AG10803 (cell line): ENCODE data around the gene FAM229B.
"Not testable (repeated sequence)": the region's sequence is repeated elsewhere in the genome, so short reads cannot be mapped to it uniquely, and the experiment has no call there.

ENCODE experiments used
- DNase-seq: peaks from one replicate; pipeline ENCODE4 v3.0.0; 2010; ENCODE audit warnings: low read depth
- H3K4me3 ChIP-seq: 2 replicates; pipeline ENCODE4 v1.5.1; 2011; ENCODE audit warnings: mild to moderate bottlenecking, low read length, control low read depth
- TF ChIP-seq, protein P1 (sequence below): conservative IDR thresholded peaks from 2 replicates; pipeline ENCODE4 v1.5.1; 2011; ENCODE audit warnings: mild to moderate bottlenecking, low read length, control low read depth, inconsistent platforms

Gene FAM229B

GRCh38 chr6:112050429-112050828, 37.0 kb upstream of the FAM229B start:
- TF ChIP-seq, protein P1, sequence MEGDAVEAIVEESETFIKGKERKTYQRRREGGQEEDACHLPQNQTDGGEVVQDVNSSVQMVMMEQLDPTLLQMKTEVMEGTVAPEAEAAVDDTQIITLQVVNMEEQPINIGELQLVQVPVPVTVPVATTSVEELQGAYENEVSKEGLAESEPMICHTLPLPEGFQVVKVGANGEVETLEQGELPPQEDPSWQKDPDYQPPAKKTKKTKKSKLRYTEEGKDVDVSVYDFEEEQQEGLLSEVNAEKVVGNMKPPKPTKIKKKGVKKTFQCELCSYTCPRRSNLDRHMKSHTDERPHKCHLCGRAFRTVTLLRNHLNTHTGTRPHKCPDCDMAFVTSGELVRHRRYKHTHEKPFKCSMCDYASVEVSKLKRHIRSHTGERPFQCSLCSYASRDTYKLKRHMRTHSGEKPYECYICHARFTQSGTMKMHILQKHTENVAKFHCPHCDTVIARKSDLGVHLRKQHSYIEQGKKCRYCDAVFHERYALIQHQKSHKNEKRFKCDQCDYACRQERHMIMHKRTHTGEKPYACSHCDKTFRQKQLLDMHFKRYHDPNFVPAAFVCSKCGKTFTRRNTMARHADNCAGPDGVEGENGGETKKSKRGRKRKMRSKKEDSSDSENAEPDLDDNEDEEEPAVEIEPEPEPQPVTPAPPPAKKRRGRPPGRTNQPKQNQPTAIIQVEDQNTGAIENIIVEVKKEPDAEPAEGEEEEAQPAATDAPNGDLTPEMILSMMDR = no peak
- H3K4me3 ChIP-seq = no peak overlapping the region
- no peak for DNase-seq

DNA sequence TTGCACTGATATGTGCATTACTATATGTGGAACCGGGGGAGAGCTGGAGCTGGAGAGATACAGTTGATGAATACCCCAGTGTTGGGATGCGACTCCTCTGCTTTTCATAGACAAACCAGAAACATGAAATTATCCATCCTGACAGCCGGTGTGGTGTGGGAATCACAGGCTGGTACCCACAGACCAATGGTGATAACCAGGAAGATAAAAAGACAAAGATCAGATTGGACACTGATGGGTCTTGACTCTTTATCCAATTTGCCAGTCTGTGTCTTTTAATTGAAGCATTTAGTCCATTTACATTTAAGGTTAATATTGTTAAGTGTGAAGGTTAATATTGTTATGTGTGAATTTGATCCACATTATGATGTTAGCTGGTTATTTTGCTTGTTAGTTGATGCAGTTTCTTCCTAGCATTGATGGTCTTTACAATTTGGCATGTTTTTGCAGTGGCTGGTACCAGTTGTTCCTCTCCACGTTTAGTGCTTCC, 36.1 kb upstream of the FAM229B start:
- not testable (repeated sequence) for DNase-seq, H3K4me3 ChIP-seq

GRCh38 chr6:112054001-112054400, 33.4 kb upstream of the FAM229B start, which contains the start of gene CCN6:
Gene CCN6, plus strand, starts transcription at chr6:112054104. Its CDS starts 254 bp downstream, at chr6:112054358.
- TF ChIP-seq, protein P1 = no peak
- no peak within 1 kb of the TSS for H3K4me3 ChIP-seq

DNA sequence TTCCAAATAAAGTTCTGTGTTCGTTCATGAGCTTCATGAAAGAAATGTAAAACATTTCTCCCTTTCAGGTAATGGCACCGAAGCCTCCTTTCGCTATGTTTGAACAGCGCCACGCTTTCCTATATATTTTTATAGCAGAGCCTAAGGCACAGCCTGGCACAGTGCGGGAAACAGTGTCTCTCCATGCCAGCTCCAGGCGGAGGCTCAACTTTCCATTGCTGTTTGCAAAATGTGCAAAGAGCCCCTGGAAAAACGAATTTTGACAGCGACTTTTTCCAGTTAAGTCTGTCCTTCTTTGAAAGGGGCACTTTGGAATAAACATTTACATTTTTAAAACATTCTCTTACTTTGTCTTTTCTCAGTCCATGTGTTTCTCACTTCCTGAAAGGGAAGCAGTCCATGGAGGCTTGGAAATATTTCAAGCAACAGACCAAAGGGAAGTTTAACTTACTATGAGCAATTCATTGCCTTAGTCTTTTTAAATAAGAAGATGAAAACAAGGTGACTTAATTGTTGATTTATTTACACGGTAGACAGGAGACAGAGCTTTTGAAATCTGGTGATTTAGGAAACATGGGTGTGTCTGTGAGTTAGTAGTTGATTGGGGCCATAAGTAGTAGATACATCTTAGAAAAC, 32.7 kb upstream of the FAM229B start:
- no peak for DNase-seq

More at GRCh38 chr6:112054001-112054400, 33.4 kb upstream of the FAM229B start, which contains the start of gene CCN6:
- DNase-seq = no peak

DNA sequence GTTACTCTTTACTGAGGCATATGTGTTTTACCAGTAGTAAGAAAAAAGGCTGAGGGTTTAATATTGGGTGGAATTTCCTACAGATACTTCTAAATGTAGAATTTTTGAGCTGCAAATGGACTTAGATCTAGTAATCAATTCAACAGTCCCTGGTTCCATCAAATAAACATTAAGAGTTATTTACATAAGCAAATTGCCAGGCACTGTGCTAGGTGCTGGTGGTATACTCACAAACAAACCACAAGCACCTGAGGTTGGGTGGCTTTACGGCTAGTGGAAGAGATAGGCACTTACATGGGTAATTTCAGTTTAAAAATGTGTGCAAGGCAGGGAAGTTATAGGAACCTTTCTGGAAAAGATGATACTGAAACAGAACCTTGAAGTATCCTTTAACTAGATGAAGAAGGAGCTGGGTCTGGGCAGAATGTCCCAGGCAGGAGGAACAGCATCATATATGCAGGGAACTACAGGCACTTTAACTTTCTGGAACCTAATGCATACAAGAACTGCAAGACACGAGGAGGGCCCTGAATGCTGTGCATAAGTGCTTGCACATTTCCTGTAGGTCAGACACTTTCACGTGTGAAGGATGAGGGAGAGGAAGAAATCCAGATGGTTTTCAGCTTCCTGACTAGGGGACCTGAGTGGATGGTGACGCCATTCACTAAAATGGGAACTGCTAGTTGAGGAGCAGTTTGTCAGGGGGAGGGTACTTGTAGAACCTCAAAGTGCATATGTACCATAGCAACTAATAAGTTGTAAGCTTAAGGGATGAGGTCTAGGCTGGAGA, 29.0 kb upstream of the FAM229B start:
- H3K4me3 ChIP-seq = no peak overlapping the region
- DNase-seq = no peak
- TF ChIP-seq, protein P1 = no peak

More for the DNA sequence above, 32.7 kb upstream of the FAM229B start:
- H3K4me3 ChIP-seq = no peak overlapping the region
- TF ChIP-seq, protein P1 = no peak

DNA sequence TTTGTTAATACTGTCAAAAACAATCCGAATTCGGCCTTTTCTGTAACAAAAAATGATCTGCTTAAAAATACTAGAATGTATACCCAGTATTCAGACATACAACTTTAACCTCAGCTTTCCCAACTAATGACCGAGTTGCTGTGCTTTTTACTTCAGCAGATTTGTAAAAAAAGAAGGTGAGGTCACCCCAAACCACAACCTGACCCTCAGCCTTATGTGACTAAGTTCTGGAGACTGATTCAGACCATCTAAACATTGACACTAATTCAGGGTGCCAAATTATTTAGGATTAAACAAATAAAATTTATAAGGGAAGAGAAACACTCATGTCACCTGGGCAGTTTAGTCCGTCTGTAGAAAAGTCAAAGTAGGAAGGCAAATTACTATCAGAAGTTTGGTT, 25.8 kb upstream of the FAM229B start:
- DNase-seq = no peak
- H3K4me3 ChIP-seq = no peak overlapping the region
- TF ChIP-seq, protein P1 = no peak

- TF ChIP-seq, protein P1 = no peak
- no peak for DNase-seq
- H3K4me3 ChIP-seq = no peak overlapping the region
Measured at GRCh38 chr6:112062966-112063365, 24.4 kb upstream of the FAM229B start.
